GM19099 (cell line): ENCODE measurements around the gene SDE2.

Source experiments
- POLR2A ChIP-seq: IDR thresholded peaks from 3 replicates; pipeline ENCODE4 v1.6.1; 2011; ENCODE audit warnings: low read depth; ENCODE audit not compliant: insufficient read length; ENCODE audit errors: extremely low read depth

The SDE2 gene

GRCh38 chr1:225999227-225999911 lies at the start of gene SDE2:
TSS of gene SDE2 (minus strand) at chr1:225999343. CDS start at chr1:225999312, 31 bp downstream.
- TF ChIP-seq POLR2A: peak; percentile 100

GRCh38 chr1:226048886-226049285 lies 49.7 kb upstream of the SDE2 start:
- TF ChIP-seq POLR2A: no peak

GRCh38 chr1:226047495-226047894 lies 48.4 kb upstream of the SDE2 start:
- TF ChIP-seq POLR2A: no peak

- TF ChIP-seq POLR2A: no peak
Measured at GRCh38 chr1:226046240-226046639, 47.1 kb upstream of the SDE2 start.

GRCh38 chr1:226044514-226045101 lies 45.5 kb upstream of the SDE2 start:
- TF ChIP-seq POLR2A: no peak

- TF ChIP-seq POLR2A: no peak
Measured at GRCh38 chr1:226041419-226041818, 42.3 kb upstream of the SDE2 start.

GRCh38 chr1:226038661-226039060 lies 39.5 kb upstream of the SDE2 start:
- TF ChIP-seq POLR2A: no peak

- no peak for TF ChIP-seq POLR2A
Measured at GRCh38 chr1:226035915-226036314, 36.8 kb upstream of the SDE2 start.

GRCh38 chr1:226034482-226034881 lies 35.3 kb upstream of the SDE2 start:
- no peak for TF ChIP-seq POLR2A

- no peak for TF ChIP-seq POLR2A
Measured at GRCh38 chr1:226033991-226034390, 34.8 kb upstream of the SDE2 start.

GRCh38 chr1:226033582-226033981 lies 34.4 kb upstream of the SDE2 start:
- TF ChIP-seq POLR2A: no peak

- no peak for TF ChIP-seq POLR2A
Measured at GRCh38 chr1:226029568-226030225, 30.6 kb upstream of the SDE2 start.

GRCh38 chr1:226029093-226029496 lies 30.0 kb upstream of the SDE2 start:
- TF ChIP-seq POLR2A: no peak

- no peak for TF ChIP-seq POLR2A
Measured at GRCh38 chr1:226027538-226028217, 28.5 kb upstream of the SDE2 start.

GRCh38 chr1:226026833-226027232 lies 27.7 kb upstream of the SDE2 start:
- TF ChIP-seq POLR2A: no peak
